ENCODE results near the gene H3-3A. TPM values are rescaled to one million over a fixed set of nuclear protein-coding genes. Genes with fewer than 3 reads are reported as not detected.

H3-3A gene
- polyA plus RNA-seq, 1 donor from 2014 or later, result 2,124 TPM

DNA sequence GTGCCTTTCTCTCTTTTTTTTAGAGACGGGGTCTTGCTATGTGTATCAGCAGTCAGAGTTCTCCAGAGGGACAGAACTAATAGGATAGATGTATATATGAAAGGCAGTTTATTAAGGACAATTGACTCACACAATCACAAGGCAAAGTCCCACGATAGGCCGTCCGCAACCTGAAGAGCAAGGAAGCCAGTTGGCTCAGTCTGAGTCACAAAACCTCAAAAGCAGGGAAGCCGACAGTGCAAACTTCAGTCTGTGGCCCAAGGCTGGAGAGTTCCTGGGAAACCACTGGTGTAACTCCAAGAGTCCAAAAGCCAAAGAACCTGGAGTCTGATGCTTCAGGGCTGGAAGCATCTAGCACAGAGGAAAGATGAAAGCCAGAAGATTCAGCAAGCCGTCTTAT is 16.3 kb upstream of the H3-3A start:
- no peaks in the 10 kb centered on the region for H3K36me3 ChIP-seq (ENCODE audit: insufficient read depth, low read length)
- H3K4me3 ChIP-seq (ENCODE audit: low read length), result no peak overlapping the region
- no peaks in the 10 kb centered on the region for H3K27me3 ChIP-seq (ENCODE audit: insufficient read depth, low read depth, low read length)
- no peaks in the 10 kb centered on the region for H4K20me1 ChIP-seq (ENCODE audit: insufficient read depth)
- no peak overlapping the region for H3K4me2 ChIP-seq (ENCODE audit: low read length)
- no peaks in the 10 kb centered on the region for H3F3A ChIP-seq (ENCODE audit: insufficient read depth, low read length, poor library complexity, severe bottlenecking)
- no peaks in the 10 kb centered on the region for H3K79me2 ChIP-seq (replicated peaks; ENCODE audit: insufficient read depth, low read length)
- no peak overlapping the region for H3K9ac ChIP-seq (ENCODE audit: low read length)
- H3K9me2 ChIP-seq (ENCODE audit: insufficient read depth, low read length), result no peaks in the 10 kb centered on the region
- no peaks in the 10 kb centered on the region for H3K9me3 ChIP-seq (ENCODE audit: low read length)
- H3K27ac ChIP-seq (ENCODE audit: low read length), result no peak overlapping the region
- TF ChIP-seq, protein P1, sequence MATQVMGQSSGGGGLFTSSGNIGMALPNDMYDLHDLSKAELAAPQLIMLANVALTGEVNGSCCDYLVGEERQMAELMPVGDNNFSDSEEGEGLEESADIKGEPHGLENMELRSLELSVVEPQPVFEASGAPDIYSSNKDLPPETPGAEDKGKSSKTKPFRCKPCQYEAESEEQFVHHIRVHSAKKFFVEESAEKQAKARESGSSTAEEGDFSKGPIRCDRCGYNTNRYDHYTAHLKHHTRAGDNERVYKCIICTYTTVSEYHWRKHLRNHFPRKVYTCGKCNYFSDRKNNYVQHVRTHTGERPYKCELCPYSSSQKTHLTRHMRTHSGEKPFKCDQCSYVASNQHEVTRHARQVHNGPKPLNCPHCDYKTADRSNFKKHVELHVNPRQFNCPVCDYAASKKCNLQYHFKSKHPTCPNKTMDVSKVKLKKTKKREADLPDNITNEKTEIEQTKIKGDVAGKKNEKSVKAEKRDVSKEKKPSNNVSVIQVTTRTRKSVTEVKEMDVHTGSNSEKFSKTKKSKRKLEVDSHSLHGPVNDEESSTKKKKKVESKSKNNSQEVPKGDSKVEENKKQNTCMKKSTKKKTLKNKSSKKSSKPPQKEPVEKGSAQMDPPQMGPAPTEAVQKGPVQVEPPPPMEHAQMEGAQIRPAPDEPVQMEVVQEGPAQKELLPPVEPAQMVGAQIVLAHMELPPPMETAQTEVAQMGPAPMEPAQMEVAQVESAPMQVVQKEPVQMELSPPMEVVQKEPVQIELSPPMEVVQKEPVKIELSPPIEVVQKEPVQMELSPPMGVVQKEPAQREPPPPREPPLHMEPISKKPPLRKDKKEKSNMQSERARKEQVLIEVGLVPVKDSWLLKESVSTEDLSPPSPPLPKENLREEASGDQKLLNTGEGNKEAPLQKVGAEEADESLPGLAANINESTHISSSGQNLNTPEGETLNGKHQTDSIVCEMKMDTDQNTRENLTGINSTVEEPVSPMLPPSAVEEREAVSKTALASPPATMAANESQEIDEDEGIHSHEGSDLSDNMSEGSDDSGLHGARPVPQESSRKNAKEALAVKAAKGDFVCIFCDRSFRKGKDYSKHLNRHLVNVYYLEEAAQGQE (IDR thresholded peaks at IDR 0.05; ENCODE audit: borderline replicate concordance), result no peak
- TF ChIP-seq MXI1 (conservative IDR thresholded peaks at IDR 0.05; ENCODE audit: poor library complexity, severe bottlenecking) (no peak), RAD21 (conservative IDR thresholded peaks at IDR 0.05) (no peak), TAF1 (IDR thresholded peaks at IDR 0.05; ENCODE audit: low read depth) (no peak), EP300 (conservative IDR thresholded peaks at IDR 0.05; ENCODE audit: poor library complexity, severe bottlenecking) (no peak), SMC3 (conservative IDR thresholded peaks at IDR 0.05; ENCODE audit: poor library complexity) (no peak), EZH2 (IDR thresholded peaks at IDR 0.05; ENCODE audit: borderline replicate concordance, insufficient read depth, low read length, poor library complexity, severe bottlenecking) (no peak), POLR2AphosphoS5 (IDR thresholded peaks at IDR 0.05) (no peak)
- TF ChIP-seq, protein P2, sequence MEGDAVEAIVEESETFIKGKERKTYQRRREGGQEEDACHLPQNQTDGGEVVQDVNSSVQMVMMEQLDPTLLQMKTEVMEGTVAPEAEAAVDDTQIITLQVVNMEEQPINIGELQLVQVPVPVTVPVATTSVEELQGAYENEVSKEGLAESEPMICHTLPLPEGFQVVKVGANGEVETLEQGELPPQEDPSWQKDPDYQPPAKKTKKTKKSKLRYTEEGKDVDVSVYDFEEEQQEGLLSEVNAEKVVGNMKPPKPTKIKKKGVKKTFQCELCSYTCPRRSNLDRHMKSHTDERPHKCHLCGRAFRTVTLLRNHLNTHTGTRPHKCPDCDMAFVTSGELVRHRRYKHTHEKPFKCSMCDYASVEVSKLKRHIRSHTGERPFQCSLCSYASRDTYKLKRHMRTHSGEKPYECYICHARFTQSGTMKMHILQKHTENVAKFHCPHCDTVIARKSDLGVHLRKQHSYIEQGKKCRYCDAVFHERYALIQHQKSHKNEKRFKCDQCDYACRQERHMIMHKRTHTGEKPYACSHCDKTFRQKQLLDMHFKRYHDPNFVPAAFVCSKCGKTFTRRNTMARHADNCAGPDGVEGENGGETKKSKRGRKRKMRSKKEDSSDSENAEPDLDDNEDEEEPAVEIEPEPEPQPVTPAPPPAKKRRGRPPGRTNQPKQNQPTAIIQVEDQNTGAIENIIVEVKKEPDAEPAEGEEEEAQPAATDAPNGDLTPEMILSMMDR (IDR thresholded peaks at IDR 0.05; ENCODE audit: poor library complexity, severe bottlenecking), result no peak
- no peak overlapping the region for H2AFZ ChIP-seq (ENCODE audit: low read depth, low read length)

DNA sequence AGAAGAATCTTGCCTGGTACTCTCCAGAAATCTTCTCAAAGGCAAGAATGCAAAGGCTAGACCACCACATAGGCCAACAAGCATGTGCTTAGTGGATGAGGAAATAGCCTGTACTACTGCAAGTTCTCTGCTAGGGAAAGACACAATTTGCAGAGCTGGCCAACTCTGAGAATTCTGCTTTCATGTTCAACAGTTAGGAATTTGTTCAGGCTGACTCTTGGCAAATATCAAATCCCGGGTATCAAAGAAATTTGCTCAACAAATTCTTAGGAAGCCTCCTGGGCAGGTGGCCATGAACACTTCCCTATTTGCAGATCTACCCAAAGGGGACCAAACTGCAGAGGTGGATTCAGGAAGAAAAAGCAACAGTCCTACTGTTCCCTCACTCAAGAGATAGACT is 15.0 kb upstream of the H3-3A start:
- no peaks in the 10 kb centered on the region for H3K27me3 ChIP-seq (ENCODE audit: insufficient read depth, low read depth, low read length)
- H3K9me3 ChIP-seq (ENCODE audit: low read length), result no peaks in the 10 kb centered on the region
- H3K27ac ChIP-seq (ENCODE audit: low read length), result no peak overlapping the region
- H3K9me2 ChIP-seq (ENCODE audit: insufficient read depth, low read length), result no peaks in the 10 kb centered on the region
- no peak overlapping the region for H3K4me2 ChIP-seq (ENCODE audit: low read length)
- no peak overlapping the region for H3K9ac ChIP-seq (ENCODE audit: low read length)
- H4K20me1 ChIP-seq (ENCODE audit: insufficient read depth), result no peaks in the 10 kb centered on the region
- no peak for TF ChIP-seq EP300 (conservative IDR thresholded peaks at IDR 0.05; ENCODE audit: poor library complexity, severe bottlenecking)
- TF ChIP-seq TAF1 (IDR thresholded peaks at IDR 0.05; ENCODE audit: low read depth), result no peak
- no peak for TF ChIP-seq MXI1 (conservative IDR thresholded peaks at IDR 0.05; ENCODE audit: poor library complexity, severe bottlenecking)
- TF ChIP-seq SMC3 (conservative IDR thresholded peaks at IDR 0.05; ENCODE audit: poor library complexity), result no peak
- no peak for TF ChIP-seq RAD21 (conservative IDR thresholded peaks at IDR 0.05)
- no peak for TF ChIP-seq POLR2AphosphoS5 (IDR thresholded peaks at IDR 0.05)
- no peaks in the 10 kb centered on the region for H3K79me2 ChIP-seq (replicated peaks; ENCODE audit: insufficient read depth, low read length)
- H2AFZ ChIP-seq (ENCODE audit: low read depth, low read length), result no peak overlapping the region
- no peak overlapping the region for H3K4me3 ChIP-seq (ENCODE audit: low read length)
- no peaks in the 10 kb centered on the region for H3F3A ChIP-seq (ENCODE audit: insufficient read depth, low read length, poor library complexity, severe bottlenecking)
- H3K36me3 ChIP-seq (ENCODE audit: insufficient read depth, low read length), result no peaks in the 10 kb centered on the region

All from neural cell (in vitro differentiated cells).